GM12891 (cell line): ENCODE results near the gene ZNF555.

Source experiments
- DNase-seq: peaks from one replicate; pipeline ENCODE4 v3.0.0; 2011; ENCODE audit warnings: low spot score; ENCODE audit not compliant: insufficient read length
- FAIRE-seq: peaks from 2 replicates; lab custom pipeline; 2011; peaks lifted over from hg19 to GRCh38; lab: Jason Lieb, UNC
- PAX5 ChIP-seq: IDR thresholded peaks from 2 replicates; pipeline ENCODE4 v1.6.1; 2011; ENCODE audit warnings: low read length, moderate library complexity, mild to moderate bottlenecking; ENCODE audit not compliant: insufficient read depth, severe bottlenecking
- POLR2A ChIP-seq: IDR thresholded peaks from 2 replicates; pipeline ENCODE4 v1.6.1; 2011; ENCODE audit warnings: low read depth, low read length, control low read depth
- POLR2AphosphoS5 ChIP-seq: IDR thresholded peaks from 2 replicates; pipeline ENCODE4 v1.6.1; 2011; ENCODE audit warnings: low read depth, low read length, control low read depth
- POU2F2 ChIP-seq: IDR thresholded peaks from 2 replicates; pipeline ENCODE4 v1.6.1; 2011; ENCODE audit warnings: low read depth, mild to moderate bottlenecking, control low read depth, low read length, moderate library complexity
- SPI1 ChIP-seq: IDR thresholded peaks from 2 replicates; pipeline ENCODE4 v1.6.1; 2011; ENCODE audit warnings: low read depth, low read length, control low read depth
- TAF1 ChIP-seq: IDR thresholded peaks from 2 replicates; pipeline ENCODE4 v1.6.1; 2011; ENCODE audit warnings: low read depth, low read length, control low read depth

The ZNF555 gene

DNA sequence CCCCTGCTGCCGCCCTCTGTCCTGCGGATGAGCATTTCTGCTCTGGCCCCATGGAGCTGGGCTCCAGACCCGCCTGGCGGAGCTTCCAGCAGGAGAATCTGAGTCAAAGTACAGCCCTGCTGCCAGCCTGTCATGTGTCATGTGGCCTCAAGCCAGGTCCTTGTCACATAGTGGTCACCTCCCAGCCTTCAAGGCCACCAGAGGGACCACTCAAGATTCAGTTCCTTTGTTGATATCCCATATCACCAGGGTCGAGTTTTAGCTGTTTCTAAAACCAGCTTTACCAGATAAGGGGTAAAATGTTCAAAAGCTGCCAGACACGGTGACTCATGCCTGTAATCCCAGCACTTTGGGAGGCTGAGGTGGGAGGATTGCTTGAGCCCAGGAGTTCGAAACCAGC is 42.5 kb upstream of the ZNF555 start:
- FAIRE-seq, result no peak

GRCh38 chr19:2799273-2800020 is 41.8 kb upstream of the ZNF555 start:
- no peak for TF ChIP-seq PAX5
- TF ChIP-seq POLR2A, result no peak
- no peak for TF ChIP-seq POU2F2
- TF ChIP-seq TAF1, result no peak
- no peak for TF ChIP-seq SPI1
- TF ChIP-seq POLR2AphosphoS5, result no peak
- no peak for FAIRE-seq
- no peak for DNase-seq

More for the DNA sequence above, 42.5 kb upstream of the ZNF555 start:
- no peak for TF ChIP-seq POLR2AphosphoS5
- TF ChIP-seq PAX5, result no peak
- TF ChIP-seq TAF1, result no peak
- no peak for TF ChIP-seq POU2F2
- TF ChIP-seq SPI1, result no peak
- no peak for TF ChIP-seq POLR2A
- DNase-seq, result no peak

- FAIRE-seq, result no peak
- peak; percentile 33 for DNase-seq
- TF ChIP-seq POU2F2 (no peak), POLR2AphosphoS5 (no peak), TAF1 (no peak), POLR2A (no peak), SPI1 (no peak), PAX5 (no peak)
Measured at GRCh38 chr19:2800506-2800905, 40.8 kb upstream of the ZNF555 start.

- DNase-seq (peak; percentile 13), FAIRE-seq (no peak)
- TF ChIP-seq PAX5 (no peak), POLR2A (no peak), SPI1 (no peak), POLR2AphosphoS5 (no peak), POU2F2 (no peak), TAF1 (no peak)
Measured at GRCh38 chr19:2802826-2803225, 38.4 kb upstream of the ZNF555 start.

DNA sequence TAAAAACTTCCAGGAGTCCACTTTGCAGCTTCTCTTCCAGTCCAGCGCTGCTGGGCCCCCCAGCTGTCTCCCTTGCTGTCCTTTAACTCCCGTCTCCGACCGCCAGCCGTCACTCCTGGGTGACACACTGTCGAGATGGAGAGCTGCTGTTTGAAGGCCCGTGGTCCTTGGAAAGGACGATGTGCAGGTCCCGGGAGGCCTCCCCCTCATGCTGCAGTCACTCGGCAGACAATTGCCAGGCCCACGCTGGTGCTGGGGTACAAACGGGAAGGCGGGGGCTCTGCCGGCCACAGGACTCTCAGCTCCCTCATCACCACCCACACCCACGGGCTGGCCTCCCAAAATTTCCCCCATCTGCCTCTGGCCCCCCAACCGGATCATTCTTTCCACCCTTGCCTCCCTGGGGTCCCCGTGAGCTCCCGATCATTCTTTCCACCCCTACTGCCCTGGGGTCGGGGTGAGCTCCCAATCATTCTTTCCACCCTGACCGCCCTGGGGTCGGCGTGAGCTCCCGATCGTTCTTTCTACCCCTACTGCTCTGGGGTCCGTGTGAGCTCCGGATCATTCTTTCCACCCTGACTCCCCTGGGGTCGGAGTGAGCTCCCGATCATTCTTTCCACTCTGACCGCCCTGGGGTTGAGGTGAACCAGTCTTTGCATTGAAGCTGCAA is 37.7 kb upstream of the ZNF555 start:
- TF ChIP-seq POLR2A (no peak), SPI1 (no peak), POLR2AphosphoS5 (no peak), POU2F2 (no peak), PAX5 (no peak), TAF1 (no peak)
- no peak for FAIRE-seq
- DNase-seq, result peak; percentile 13

GRCh38 chr19:2804156-2805004 is 36.9 kb upstream of the ZNF555 start:
- no peak for FAIRE-seq
- no peak for TF ChIP-seq POLR2AphosphoS5
- TF ChIP-seq SPI1, result no peak
- TF ChIP-seq TAF1, result no peak
- TF ChIP-seq PAX5, result no peak
- no peak for TF ChIP-seq POLR2A
- no peak for TF ChIP-seq POU2F2
- peak; percentile 17 for DNase-seq

DNA sequence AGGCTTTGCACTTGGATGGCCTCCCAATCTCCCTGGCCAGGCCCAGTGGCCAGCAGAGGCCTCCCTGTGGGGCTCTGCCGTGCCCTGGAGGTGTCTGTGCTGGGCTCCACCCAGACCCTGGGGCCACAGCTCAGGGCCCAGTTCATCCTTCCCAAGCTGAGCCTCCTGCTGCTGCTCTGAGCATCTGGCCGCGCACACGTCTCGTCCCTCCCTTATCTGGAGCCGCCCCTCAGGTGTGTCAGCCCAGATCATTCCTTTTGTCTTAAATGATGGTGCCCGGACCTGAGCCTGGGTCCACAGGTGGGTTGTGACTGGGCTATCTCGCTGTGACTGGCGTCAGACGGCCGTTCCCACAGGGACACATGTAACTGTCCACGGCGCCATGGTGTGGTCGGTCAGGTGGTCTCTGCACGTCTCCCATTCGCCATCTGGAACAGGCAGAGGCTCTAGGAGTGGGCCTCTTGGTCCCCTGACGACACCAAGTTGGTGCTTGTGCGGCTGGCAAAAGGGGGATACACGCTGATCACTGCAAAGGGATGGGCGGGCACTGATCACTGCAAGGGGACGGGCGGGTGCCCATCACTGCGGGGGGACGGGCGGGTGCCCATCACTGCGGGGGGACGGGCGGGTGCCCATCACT is 35.9 kb upstream of the ZNF555 start:
- DNase-seq, result peak; percentile 16
- FAIRE-seq, result no peak
- TF ChIP-seq POU2F2 (no peak), SPI1 (no peak), POLR2A (no peak), POLR2AphosphoS5 (no peak), PAX5 (no peak), TAF1 (no peak)

DNA sequence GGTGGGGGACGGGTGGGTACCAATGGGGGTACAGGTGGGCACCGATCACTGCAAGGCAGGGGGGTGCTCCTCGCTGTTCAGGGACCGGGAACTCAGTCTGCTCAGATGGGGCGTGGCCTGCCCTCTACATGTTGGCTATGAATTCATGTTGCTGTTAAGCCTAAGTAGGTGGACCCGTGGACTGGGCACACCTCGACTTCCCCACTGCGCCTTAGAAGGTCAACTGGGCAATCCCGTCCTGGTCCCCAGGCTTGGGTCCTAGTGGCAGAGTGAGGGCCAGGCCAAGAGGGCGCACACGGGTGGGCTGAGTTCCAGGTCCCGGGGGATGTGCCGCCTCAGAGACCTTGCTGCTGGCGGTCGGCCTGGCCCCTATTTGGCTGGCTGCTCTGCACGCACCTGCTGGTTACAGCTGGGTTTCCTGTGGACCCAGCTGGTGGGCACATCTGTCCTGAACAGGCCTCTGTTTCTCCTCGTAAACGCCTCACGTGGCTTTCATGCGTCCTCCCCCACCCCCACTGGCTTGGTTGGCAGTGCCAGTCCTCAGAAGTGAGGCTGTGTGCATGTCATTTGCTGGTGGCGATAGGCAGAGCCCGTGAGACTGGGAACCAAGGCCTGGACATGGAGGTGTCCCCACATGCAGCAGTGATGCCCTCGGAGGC is 35.2 kb upstream of the ZNF555 start:
- TF ChIP-seq TAF1 (no peak), POLR2AphosphoS5 (no peak), SPI1 (no peak), POLR2A (no peak), POU2F2 (no peak), PAX5 (no peak)
- FAIRE-seq (no peak), DNase-seq (peak; percentile 17)
